Renal pelvis (tissue), 4 donors: ENCODE data around the gene TCEA2. TPM values are rescaled to one million over a fixed set of nuclear protein-coding genes. Genes with fewer than 3 reads are reported as not detected.

ENCODE experiments used
- DNase-seq: peaks from one replicate; pipeline ENCODE4 v3.0.0-alpha.2; 2013
- polyA plus RNA-seq, 3 donors: library from polyadenylated mRNA; unstranded; fragments of 120-200 nt; gene quantifications; one replicate each; pipeline ENCODE4 v1.2.1, GENCODE V29; 2013; ENCODE audit not compliant: insufficient read length in 3 of 3

The TCEA2 gene
- polyA plus RNA-seq, 3 donors: 88.2 to 97.1 (median 93.6) TPM

DNA sequence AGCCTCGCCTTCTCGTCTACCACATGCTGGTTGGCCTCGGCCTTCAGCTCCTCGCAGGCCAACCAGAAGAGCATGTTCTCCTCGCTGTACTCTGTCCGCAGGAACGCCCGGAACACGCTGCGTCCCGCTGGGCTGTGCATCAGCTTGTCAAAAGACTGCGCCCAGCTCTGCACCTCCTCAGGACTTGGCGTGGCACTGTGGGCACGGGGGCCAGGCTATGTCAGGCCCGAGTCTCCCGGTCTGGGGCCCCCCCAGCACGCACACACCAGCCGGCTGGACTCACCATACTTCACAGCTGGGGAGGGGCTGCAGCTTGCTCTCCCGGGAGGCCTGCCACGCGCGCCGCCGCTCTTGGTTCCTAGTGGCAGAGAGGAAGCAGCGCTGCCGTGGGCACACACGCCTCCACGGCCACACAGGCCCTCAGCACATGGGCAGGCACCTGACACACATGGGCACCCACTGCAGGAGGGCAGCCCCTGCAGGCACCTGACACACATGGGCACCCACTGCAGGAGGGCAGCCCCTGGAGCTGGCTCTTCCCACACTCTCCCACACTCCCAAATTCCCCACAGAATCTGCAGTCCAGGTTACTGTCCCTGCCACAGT is 11.3 kb downstream of the TCEA2 start:
- DNase-seq: no peak

- DNase-seq: no peak
Observed at GRCh38 chr20:64074963-64075362, 12.0 kb downstream of the TCEA2 start.

GRCh38 chr20:64075556-64075955 is 12.6 kb downstream of the TCEA2 start:
- no peak for DNase-seq

DNA sequence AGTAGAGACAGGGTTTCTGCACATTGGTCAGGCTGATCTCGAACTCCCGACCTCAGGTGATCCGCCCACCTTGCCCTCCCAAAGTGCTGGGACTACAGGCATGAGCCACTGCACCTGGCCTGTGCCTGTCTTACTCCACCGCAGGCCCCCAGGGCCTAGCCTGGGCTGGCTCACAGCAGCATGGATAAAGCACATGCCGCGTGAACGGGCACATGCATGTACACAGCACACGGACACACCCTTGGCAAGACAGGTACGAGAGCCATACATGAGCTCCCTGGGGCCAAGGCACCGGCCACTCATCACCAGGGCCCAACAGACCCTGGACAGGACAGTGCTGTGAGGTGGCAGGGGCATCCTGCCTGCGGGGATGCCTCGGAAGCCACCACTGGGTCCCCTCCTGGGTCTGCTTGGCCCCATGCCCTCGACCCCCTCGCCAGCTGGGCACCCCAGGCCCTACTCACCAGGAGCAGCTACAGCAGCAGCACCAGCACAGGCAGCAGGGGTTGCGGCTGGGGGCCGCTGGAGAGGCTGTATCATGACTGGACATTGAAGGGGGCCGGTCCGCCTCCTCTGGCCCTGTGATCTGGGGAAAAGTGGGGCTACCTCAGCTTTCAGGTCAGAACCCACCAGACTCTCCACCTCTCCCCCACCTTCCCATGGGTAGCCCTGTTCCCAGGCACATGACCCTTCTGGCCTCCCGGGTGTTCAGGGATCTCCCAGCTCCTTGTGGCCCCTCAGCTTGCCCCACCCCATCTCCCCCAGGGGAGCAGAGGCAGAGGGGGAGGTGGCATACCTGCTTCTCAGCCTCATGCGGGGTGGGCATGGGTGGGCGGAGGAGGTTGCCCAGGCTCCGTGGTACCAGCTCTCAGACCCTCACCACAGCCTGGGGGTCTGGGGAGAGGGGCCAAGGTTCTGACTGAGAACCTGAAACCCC is 13.3 kb downstream of the TCEA2 start:
- DNase-seq: no peak

DNA sequence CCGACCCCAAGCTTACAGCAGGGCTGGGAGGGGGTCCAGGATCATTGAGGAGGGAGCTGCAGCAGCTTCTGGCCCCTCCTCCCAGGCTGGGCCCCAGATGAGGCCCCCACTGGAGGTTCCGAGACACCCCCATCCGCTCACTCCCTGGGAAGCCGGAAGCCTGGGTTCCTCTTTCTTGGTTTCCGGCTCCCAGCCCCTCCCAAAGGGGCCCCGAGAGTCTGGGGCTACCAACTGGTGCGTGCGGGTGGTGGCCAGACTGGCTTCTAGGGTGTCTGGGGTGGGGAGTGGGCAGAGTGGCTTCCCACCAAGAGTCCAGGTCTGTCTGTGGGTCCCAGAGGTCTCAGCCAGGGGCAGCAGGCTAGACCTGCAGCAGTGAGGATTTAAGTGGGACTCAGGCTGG is 14.1 kb downstream of the TCEA2 start:
- DNase-seq: no peak

- DNase-seq: no peak
Observed at GRCh38 chr20:64077541-64077875, 14.5 kb downstream of the TCEA2 start.

DNA sequence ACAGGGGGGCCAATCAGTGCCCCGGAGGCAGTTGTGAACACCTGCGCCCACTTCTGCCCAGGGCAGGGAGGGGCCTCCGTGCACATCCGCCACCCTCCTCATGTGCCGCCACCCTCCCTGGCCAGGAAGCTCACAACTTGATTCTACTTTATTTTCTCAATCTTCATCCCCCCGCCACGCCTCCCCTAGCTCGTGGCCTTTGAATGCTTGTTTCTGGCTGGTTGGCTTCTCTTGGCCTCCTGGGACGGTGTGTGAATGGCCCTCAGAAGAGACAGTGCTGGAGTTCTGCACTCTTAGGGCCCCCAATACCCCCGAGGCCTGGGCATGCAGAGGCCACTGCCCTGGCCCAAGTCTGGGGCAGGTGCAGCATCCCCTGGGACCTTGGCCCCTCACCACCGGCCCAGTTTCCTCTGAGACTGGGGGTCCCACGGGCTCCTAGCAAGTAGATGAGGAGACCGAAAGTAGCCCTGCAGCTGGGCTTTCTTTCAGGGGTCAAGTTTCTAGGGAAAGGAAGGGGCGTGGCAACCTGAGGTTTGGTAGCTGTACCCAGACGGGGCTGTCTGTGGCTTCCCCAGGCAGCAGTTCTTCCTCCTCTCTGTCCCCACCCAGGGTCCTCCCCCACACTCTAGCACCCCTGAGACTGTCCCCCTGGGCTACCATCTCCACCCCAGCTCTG is 15.0 kb downstream of the TCEA2 start:
- no peak for DNase-seq

DNA sequence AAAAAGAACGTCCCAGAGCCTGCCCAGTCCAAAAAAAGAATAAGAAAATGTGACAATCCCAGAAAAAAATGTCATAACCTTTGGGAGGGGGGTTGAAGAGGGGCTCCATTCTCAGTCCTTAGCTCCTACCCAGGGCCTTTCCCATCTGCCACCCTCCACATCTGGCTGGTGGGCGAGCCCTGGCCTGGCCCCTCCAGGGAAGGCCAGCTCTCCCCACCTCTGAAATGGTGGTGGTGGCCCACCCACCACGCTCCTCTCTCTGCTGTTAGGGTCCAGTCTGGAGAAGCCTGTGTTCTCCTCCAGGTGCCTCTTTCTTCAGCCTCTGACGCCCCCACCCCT is 15.9 kb downstream of the TCEA2 start:
- no peak for DNase-seq

GRCh38 chr20:64079273-64080012 is 16.4 kb downstream of the TCEA2 start, which contains the start of gene RGS19:
Gene RGS19, minus strand, starts transcription at chr20:64079518. Its CDS starts 2,632 bp downstream, at chr20:64076886.
- DNase-seq: no peak

DNA sequence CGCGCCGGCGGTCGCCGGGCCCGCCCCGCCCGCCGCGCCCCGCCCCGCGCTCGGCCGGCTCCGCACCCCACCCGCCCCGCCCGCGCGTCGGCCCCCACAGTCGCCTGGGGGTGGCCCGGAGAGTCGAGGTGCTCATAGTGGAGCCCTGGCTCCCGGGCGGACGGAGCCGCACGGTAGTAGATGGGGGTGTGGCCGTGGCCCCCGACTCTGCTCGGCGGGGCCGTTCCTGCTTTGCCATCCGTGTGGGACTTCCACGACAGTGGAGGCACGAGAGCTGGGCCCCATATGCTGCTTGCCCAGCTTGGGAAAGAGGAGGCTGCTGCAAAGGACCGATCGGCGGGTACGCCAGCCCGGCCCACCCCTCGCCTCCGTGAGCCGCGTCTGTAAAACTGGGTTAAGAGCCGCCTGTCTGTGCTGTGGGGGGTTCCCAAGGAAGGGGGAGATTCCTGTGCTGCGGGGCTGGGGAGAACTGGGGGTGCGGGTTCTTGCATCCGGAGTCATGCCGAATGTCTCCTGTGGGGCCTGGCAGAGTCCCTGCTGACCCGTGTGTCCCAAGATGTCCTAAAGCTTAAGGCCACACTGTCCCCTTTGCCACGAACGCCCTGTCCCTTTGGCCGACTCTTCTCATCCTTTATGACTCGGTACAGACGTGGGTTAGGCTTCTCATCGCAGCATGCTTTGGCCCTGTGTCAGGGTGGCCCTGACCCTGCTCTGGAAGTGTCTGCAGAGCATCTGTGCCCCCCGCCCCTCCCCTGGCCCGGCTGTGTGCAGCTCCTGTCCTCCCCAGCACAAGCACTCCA is 17.2 kb downstream of the TCEA2 start, which contains the start of gene OPRL1:
TSS of gene OPRL1 (plus strand) at position 70 of the 800 bp plus-strand sequence. CDS start 12,639 bp downstream, outside the sequence.
- DNase-seq: no peak

DNA sequence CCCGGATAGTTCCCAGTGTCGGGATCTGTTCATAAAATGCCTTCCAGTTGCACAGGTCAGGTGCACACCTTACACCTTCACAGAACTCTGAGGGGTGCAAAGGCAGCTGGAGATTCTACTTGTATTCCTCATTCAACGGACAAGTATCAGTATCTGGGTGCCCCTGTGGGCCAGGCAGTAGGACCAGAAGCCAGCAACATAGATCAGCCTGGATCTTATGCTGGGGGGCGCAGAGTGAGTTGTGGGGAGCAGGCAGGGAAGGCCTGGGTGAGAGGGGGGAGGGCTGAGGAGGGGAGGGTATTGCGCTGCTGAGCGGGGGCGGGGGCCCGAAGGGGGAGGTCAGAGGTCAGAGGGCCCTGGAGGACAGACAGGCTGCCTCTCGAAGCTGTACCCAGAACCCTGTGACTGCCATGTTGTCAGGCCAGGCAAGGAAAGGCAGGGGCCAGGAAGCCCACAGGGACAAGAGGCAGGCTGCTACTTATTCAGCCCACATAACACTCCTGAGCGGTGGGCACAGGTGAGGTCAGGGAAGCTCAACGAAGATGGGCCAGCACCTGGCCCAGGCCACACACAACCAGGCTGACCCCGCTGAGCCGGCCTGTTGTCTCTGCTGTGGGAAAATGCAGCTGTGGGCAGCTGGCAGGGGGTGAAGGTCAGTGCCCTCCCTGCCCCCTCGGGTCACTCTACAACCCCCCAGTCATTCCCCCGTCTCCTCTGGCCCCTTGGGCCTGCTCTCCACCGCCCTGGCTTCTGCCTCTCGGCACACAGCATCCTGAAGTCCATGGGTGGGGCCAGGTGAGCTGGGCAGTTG is 18.0 kb downstream of the TCEA2 start:
- DNase-seq: no peak

DNA sequence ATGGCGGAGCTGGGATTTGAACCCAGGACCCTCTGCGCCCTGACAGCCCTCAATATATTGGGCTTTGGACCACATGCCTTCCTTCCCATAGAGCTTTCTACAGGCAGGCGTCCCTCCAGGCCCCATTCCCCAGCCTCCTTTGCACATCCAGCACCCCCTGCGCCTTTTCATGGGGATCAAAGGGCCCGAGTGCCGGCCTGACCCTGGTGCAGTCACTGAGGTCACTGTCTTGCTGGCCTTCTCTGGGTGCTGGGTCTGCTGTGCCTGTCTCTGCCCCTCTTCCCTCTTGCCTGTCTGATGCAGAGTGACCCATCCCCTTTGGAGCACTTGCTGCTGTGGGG is 18.6 kb downstream of the TCEA2 start:
- no peak for DNase-seq

- DNase-seq: no peak
Observed at GRCh38 chr20:64082126-64082731, 19.2 kb downstream of the TCEA2 start.

DNA sequence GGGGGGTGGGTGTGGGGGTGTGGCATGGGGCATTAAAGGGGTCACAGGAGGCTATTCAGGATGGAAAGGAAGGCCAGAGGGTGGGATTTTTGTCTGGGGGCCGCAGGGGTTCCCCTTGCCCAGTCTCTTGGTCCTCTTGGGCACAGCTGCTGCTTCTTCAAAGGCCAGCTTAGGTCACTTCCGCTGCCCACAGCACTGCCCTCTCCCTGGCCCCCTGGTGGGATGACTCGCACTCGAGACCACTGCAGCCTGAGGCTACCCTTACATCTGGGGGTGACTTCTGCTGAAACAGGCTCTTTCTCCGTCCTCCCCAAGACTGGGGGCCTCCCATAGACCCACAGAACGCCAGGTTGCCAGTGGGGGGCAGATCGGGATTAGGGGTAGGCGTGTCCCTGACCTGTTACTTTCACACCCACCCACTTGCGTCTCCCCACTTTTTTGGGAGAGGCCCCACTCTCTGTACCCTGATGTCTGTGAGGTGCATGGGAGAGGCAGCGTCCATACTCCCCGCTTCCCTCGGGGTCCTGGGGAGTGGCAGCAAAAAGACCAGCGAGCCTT is 19.9 kb downstream of the TCEA2 start:
- DNase-seq: no peak

DNA sequence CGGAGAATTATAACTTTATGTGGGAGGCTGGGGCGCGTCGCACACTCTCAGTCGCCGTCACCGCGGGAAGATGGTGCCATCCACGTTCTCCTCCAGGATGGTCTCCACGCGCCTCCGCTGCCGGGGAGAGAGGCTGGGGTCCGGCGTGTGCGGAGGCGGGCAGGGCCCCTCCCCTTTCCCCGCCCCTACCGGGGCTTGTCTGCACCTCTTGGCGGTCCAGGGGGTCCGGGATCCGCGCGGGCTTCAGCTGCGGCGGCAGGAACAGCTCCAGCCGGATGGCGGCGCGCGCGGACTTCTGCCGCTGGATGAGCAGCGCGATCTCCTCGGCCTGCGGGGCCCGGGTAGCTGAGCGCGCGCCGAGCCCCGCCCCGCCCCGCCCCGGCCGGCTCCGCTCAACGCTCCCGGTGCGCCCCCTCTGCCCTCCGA is 20.4 kb downstream of the TCEA2 start:
- peak; percentile 74 for DNase-seq

- no peak for DNase-seq
Observed at GRCh38 chr20:64083804-64084684, 21.0 kb downstream of the TCEA2 start, which contains the start of gene LKAAEAR1. Gene LKAAEAR1, minus strand, starts transcription at chr20:64084398. Its CDS starts 179 bp downstream, at chr20:64084219.

DNA sequence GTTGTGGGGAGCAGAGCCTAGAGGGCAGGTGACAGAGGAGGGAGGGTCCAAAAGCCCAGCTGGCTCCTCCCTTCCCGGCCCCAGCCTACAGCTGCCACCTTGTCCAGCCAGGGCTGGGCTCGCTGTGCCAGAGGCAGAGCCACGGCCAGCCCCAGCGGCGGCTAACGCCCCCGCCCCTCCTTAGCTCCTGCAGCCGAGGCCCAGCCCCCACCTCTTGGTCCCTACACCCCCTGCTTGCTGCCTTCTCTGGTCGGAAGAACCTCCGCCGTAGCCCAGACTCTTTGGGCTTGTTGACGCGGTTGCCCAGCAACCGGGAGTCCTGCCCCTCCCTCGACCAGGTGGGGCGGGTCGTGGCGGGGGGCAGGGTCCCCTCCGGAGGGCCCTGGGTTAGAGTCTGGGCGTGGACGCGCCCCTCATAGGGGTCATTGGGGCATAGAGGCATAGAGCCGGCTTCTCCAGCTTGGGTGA is 21.7 kb downstream of the TCEA2 start:
- DNase-seq: no peak

DNA sequence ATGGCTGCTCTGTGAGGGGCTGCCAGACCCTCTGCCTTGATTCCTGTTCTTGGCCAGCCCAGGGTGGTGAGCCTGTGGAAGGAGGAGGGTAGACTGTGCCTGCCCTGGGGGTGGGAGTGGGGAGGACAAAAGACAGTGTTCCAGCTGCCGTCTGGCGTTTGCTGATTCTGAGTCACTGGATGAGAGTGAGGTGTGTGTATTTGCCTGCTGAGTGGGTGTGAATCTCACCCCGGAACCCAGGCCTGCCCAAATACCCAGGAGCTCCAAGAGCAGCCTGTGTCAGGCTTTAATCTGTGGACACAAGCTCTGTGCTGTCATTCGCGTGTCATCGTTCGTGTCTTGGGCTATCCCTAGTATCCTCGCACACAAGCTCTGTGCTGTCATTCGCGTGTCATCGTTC is 23.8 kb downstream of the TCEA2 start:
- no peak for DNase-seq
